ENCODE results near the gene CYB561D2.

Gene CYB561D2

DNA sequence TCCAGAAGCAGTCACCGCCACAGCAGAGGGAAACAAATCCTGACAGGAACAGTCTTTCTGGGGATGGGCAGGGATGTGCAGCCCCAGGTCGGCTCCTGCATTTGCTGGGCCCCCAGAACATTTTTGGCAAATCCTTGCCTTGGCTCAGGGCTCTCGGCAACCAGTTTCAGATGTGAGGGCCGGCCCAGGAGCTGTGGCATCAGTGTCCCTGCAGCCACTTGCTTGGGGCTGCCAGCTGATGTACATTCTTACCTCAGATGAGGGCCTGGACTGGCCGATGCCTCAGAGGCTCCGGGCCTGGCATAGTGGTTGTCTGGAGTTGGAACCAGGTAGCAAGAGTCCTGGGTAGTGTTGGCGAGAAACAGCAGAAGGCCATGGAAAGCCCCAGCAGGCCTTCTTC, 4.2 kb downstream of the CYB561D2 start:
- TF ChIP-seq ZBTB7A (IDR thresholded peaks at IDR 0.05; ENCODE audit: low read depth) (no peak), NFIC (IDR thresholded peaks at IDR 0.05) (no peak), TEAD4 (IDR thresholded peaks at IDR 0.05) (no peak)

DNA sequence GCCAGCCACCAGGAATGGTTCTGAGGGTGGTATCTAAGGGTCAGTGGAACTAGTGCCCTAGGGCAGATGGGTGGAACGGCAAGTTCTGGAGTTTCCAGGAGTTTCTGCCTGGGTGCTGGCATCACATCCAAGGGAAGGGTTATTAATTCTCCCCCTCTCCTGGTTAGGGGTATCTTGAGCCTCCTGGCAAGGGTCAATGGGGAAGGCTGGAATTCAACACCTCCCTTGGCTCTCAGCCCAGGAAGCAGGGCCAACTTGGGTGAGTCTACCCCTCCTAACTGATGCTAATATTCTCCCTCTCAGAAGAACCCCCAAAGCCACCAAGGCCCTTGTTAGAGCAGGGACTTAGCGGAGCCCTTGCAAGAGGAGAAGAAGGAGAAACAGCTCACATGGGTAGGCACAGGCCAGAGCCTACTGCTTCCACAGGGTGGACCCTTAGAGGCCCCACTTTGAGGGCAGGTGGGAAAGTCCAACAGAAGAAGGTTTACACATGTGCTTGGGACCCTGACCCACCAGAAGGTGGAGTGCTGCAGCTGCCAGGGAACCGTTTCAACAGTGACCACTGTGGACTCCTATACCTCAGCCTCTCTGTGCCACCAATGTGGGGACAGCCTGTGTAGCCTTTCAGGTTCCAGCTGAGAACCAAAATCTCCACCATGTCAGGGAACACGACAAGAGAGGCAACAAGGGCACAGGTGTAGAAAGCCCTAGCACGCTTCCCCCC, 5.3 kb downstream of the CYB561D2 start:
- TF ChIP-seq NFIC (IDR thresholded peaks at IDR 0.05) (peak; percentile 27; the same call in 1 of the 2 replicates), TCF12 (IDR thresholded peaks at IDR 0.05; ENCODE audit: low read depth) (no peak), EP300 (IDR thresholded peaks at IDR 0.05; ENCODE audit: borderline replicate concordance) (no peak)

DNA sequence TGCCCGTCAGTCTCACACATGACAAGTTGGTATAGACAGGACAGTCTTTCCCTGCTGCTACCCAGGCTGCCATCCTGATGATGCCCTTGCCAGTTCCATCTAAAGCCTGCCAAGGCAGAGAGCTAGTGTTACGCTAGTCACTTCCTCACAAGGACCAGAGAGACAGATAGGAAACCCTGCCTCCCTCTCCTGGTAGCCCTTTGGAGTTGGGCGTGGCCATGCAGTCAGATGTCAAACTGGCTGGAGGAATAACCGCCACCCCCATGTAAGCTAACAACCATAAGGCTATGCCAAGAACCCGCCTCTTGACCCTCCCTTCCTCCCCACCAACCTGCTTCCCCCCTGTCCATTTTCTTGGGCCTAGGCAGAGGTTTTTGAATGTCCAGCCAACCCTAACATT, 5.9 kb downstream of the CYB561D2 start:
- TF ChIP-seq TEAD4 (IDR thresholded peaks at IDR 0.05) (no peak), FOXM1 (IDR thresholded peaks at IDR 0.05; ENCODE audit: borderline replicate concordance, low read depth) (no peak), RAD21 (IDR thresholded peaks at IDR 0.05; ENCODE audit: low read depth) (no peak)

GRCh38 chr3:50357481-50357880, 6.8 kb downstream of the CYB561D2 start:
- TF ChIP-seq, protein P1, sequence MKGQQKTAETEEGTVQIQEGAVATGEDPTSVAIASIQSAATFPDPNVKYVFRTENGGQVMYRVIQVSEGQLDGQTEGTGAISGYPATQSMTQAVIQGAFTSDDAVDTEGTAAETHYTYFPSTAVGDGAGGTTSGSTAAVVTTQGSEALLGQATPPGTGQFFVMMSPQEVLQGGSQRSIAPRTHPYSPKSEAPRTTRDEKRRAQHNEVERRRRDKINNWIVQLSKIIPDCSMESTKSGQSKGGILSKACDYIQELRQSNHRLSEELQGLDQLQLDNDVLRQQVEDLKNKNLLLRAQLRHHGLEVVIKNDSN (IDR thresholded peaks at IDR 0.05) = no peak
- no peak for TF ChIP-seq RAD21 (IDR thresholded peaks at IDR 0.05; ENCODE audit: low read depth)
- no peak for TF ChIP-seq FOXM1 (IDR thresholded peaks at IDR 0.05; ENCODE audit: borderline replicate concordance, low read depth)
- no peak for TF ChIP-seq EGR1 (IDR thresholded peaks at IDR 0.05)
- no peak for TF ChIP-seq MAX (IDR thresholded peaks at IDR 0.05)
- TF ChIP-seq TCF12 (IDR thresholded peaks at IDR 0.05; ENCODE audit: low read depth) = no peak
- TF ChIP-seq YY1 (IDR thresholded peaks at IDR 0.05; ENCODE audit: low read depth) = no peak
- no peak for TF ChIP-seq TAF1 (IDR thresholded peaks at IDR 0.05; ENCODE audit: low read depth)
- TF ChIP-seq ZBTB7A (IDR thresholded peaks at IDR 0.05; ENCODE audit: low read depth) = no peak
- TF ChIP-seq EP300 (IDR thresholded peaks at IDR 0.05; ENCODE audit: borderline replicate concordance) = no peak
- no peak for TF ChIP-seq CREB1 (IDR thresholded peaks at IDR 0.05; ENCODE audit: low read depth)
- TF ChIP-seq REST (IDR thresholded peaks at IDR 0.05; ENCODE audit: low read depth) = no peak
- no peak for TF ChIP-seq CEBPB (IDR thresholded peaks at IDR 0.05)

GRCh38 chr3:50358355-50358910, 7.8 kb downstream of the CYB561D2 start:
- TF ChIP-seq REST (IDR thresholded peaks at IDR 0.05; ENCODE audit: low read depth) (no peak), CREB1 (IDR thresholded peaks at IDR 0.05; ENCODE audit: low read depth) (no peak), TEAD4 (IDR thresholded peaks at IDR 0.05) (no peak), ZBTB7A (IDR thresholded peaks at IDR 0.05; ENCODE audit: low read depth) (no peak)

- 0 out of 2 replicates have a peak, but pooled peaks have one; percentile 5 for TF ChIP-seq NFIC (IDR thresholded peaks at IDR 0.05)
- TF ChIP-seq CEBPB (IDR thresholded peaks at IDR 0.05) = no peak
- TF ChIP-seq RAD21 (IDR thresholded peaks at IDR 0.05; ENCODE audit: low read depth) = no peak
- TF ChIP-seq FOXM1 (IDR thresholded peaks at IDR 0.05; ENCODE audit: borderline replicate concordance, low read depth) = no peak
- peak; percentile 77; the same call in 1 of the 2 replicates for TF ChIP-seq TCF12 (IDR thresholded peaks at IDR 0.05; ENCODE audit: low read depth)
- TF ChIP-seq CREB1 (IDR thresholded peaks at IDR 0.05; ENCODE audit: low read depth) = 0 out of 2 replicates have a peak, but pooled peaks have one; percentile 62
- TF ChIP-seq MAX (IDR thresholded peaks at IDR 0.05) = peak; percentile 48; the same call in 1 of the 2 replicates
- TF ChIP-seq, protein P1 (IDR thresholded peaks at IDR 0.05) = peak; percentile 62
- no peak for TF ChIP-seq EGR1 (IDR thresholded peaks at IDR 0.05)
- peak; percentile 78; the same call in 1 of the 2 replicates for TF ChIP-seq YY1 (IDR thresholded peaks at IDR 0.05; ENCODE audit: low read depth)
- peak; percentile 62; the same call in 1 of the 2 replicates for TF ChIP-seq TAF1 (IDR thresholded peaks at IDR 0.05; ENCODE audit: low read depth)
- TF ChIP-seq ZBTB7A (IDR thresholded peaks at IDR 0.05; ENCODE audit: low read depth) = no peak
- TF ChIP-seq TEAD4 (IDR thresholded peaks at IDR 0.05) = no peak
- no peak for TF ChIP-seq EP300 (IDR thresholded peaks at IDR 0.05; ENCODE audit: borderline replicate concordance)
- no peak for TF ChIP-seq REST (IDR thresholded peaks at IDR 0.05; ENCODE audit: low read depth)
Observed at GRCh38 chr3:50358911-50359759, 8.5 kb downstream of the CYB561D2 start, which contains the start of gene TMEM115. Gene TMEM115, minus strand, starts transcription at chr3:50359521. Its CDS starts 458 bp downstream, at chr3:50359063.

Measured in Ishikawa (cell line).